Heart left ventricle (tissue), 16 donors: ENCODE results near the gene TNKS2. TPM values are rescaled to one million over a fixed set of nuclear protein-coding genes. Genes with fewer than 3 reads are reported as not detected.

Source experiments
- ATAC-seq, 4 donors: fragments of 200-7000 bp; cut with Tn5 transposase; one replicate each; pipeline ENCODE4 v1.9.1; 2020 to 2022; ENCODE audit warnings: moderate library complexity in 4 of 4, mild to moderate bottlenecking in 3 of 4, moderate number of reproducible peaks in 1 of 4
- DNase-seq, 5 donors: peaks; one replicate each; pipeline ENCODE4 v3.0.0-alpha.2; 2020
- H3K27ac ChIP-seq, 12 donors: fragments of 200-600 bp; sonication (generic) in 4 of 12; one replicate each; pipeline versions ENCODE4 v1.5.0 to v1.8.0; 2016 to 2022; ENCODE audit warnings: mild to moderate bottlenecking in 2 of 12
- H3K27me3 ChIP-seq, 9 donors: fragments of 200-600 bp; sonication (generic) in 2 of 9; one replicate each; pipeline versions ENCODE4 v1.5.1 to v1.8.0; 2016 to 2022; ENCODE audit warnings: mild to moderate bottlenecking in 3 of 9
- H3K36me3 ChIP-seq, 9 donors: fragments of 200-600 bp; sonication (generic) in 2 of 9; one replicate each; pipeline versions ENCODE4 v1.5.0 to v1.8.0; 2018 to 2022; ENCODE audit warnings: mild to moderate bottlenecking in 2 of 9
- H3K4me1 ChIP-seq, 12 donors: fragments of 200-600 bp; sonication (generic) in 4 of 12; one replicate each; pipeline versions ENCODE4 v1.5.0 to v1.8.0; 2016 to 2022; ENCODE audit warnings: mild to moderate bottlenecking in 3 of 12
- H3K4me3 ChIP-seq, 12 donors: fragments of 200-600 bp; sonication (generic) in 4 of 12; one replicate each; pipeline versions ENCODE4 v1.5.0 to v1.8.0; 2017 to 2022; ENCODE audit warnings: mild to moderate bottlenecking in 9 of 12, moderate library complexity in 4 of 12
- H3K9me3 ChIP-seq, 12 donors: fragments of 200-600 bp; sonication (generic) in 4 of 12; one replicate each; pipeline versions ENCODE4 v1.5.0 to v1.8.0; 2016 to 2022; ENCODE audit warnings: mild to moderate bottlenecking in 1 of 12
- CTCF ChIP-seq, 12 donors: fragments of 200-600 bp; sonication (generic) in 4 of 12; IDR thresholded peaks; one replicate each; pipeline versions ENCODE4 v1.5.0 to v1.8.0; 2018 to 2022; ENCODE audit warnings: antibody characterized with exemption in 12 of 12, mild to moderate bottlenecking in 5 of 12
- POLR2A ChIP-seq, 2 donors: fragments of 450-650 bp; IDR thresholded peaks; one replicate each; pipeline ENCODE4 v1.6.1; 2017; ENCODE audit warnings: antibody characterized with exemption in 2 of 2, mild to moderate bottlenecking in 2 of 2, moderate library complexity in 2 of 2
- WGBS, 4 donors: extraction: QIAGEN DNeasy Blood & Tissue Kit in 2 of 4; methylation state at CpG; one replicate each; pipeline versions ENCODE4 v1.1.5 to v1.1.7; 2013 to 2018; 5-methylcytosine and 5-hydroxymethylcytosine counted together
- intact Hi-C, 10 donors: fragments of 100-400 bp; cut with DNase I; formaldehyde crosslinking; loops; one replicate each; pipeline versions ENCODE4 v1.11.1 to v1.14.2; 2022
- polyA plus RNA-seq, 2 donors: library from polyadenylated mRNA; stranded (reverse); fragments of 200-250 nt; gene quantifications; one replicate each; pipeline ENCODE4 v1.2.3, GENCODE V29; 2013
- total RNA-seq, 9 donors: library from RNA; depleted of rRNA in 2 of 9; stranded (reverse); fragments of >200 nt in 2 of 9; fragmentation: NEBNext Ultra II Directional in 3 of 9; extraction: Animal tissue kit (Norgen Biotek cat#: 25700) in 3 of 9; gene quantifications; one replicate each; pipeline versions ENCODE4 v1.1.0 to v1.2.4, GENCODE V29; 2016 to 2023
- donor health status: ischemic (EF 13 %, LVEDD 7.1; RV severe dilation, severe dysfunction).
- donor health status: healthy with polysubstance abuse.
- donor health status: DM: no; HTN: yes; CAD: no.
- donor health status: DM: no; HTN: no; CAD: no.
- donor health status: ischemic (EF 25% LVEDD 6.9; RV normal size, moderate dysfunction).
- donor health status: ischemic (EF 25% LVEDD 5.7; RV mildly dilated, moderate dysfunction).
- donor health status: healthy.
- donor health status: DM: yes; HTN: yes; CAD: no.
- donor health status: ischemic (EF 35%, LVEDD 5.7; RV mildly dilated, moderate dysfunction).
- donor health status: nonischemic (EF 11% LVEDD 7.7; RV severe dilation, severe dysfunction).
- donor health status: DM: yes; HTN: yes; CAD: no.
- donor health status: PGD.
- donor health status: ischemic (EF 29% LVEDD 5.4; RV normal size, mild dysfunction).
- donor health status: nonischemic (EF 23%, LVEDD 6.1; RV moderate dilation, normal function).

The TNKS2 gene
- total and polyA plus RNA-seq, 11 donors: 4.0 to 24.7 (median 13.9) TPM

DNA sequence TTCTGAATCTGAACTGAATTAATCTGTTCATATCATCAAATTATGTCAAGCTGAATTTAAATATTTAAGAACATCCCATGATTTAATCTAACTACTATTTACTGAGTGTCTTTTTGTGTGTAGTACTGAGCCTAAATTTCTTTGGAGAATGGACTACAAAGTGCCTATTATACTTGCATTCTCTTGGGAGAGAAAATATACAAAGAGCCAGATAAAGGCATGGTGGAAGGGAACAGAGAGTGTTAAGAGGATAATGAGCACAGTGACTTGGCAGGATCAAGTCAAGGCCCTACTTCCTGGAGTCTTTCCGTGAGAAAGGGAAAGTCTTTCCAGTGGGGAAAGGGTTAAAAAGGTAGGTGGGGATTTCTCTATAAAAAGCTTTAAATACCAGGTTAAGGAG, 15.0 kb downstream of the TNKS2 start:
- H3K27me3 ChIP-seq: no peaks in the 10 kb centered on the region
- peaks cover 0 to 26% (median 2%) of the 10 kb centered on the region in 12 donors for H3K4me1 ChIP-seq
- intact Hi-C loops: loop anchor here in 1 of 10 donors (10.0 kb wide), 1 partner anchor 52 kb away; no protein-coding TSS in a partner anchor
- no peak for ATAC-seq
- H3K27ac ChIP-seq: no peak overlapping the region
- H3K36me3 ChIP-seq: peaks cover 0 to 69% (median 56%) of the 10 kb centered on the region in 9 donors
- no peaks in the 10 kb centered on the region for H3K9me3 ChIP-seq
- no peak for TF ChIP-seq CTCF (IDR thresholded peaks at IDR 0.05)
- no peak for TF ChIP-seq POLR2A (IDR thresholded peaks at IDR 0.05)
- WGBS, 4 donors: 37 to 64% (median 50%) methylated on average over 1 of the region's 1 CpG
- H3K4me3 ChIP-seq: no peak overlapping the region
- DNase-seq: no peak

GRCh38 chr10:91816981-91817380, 18.8 kb downstream of the TNKS2 start:
- H3K9me3 ChIP-seq: no peaks in the 10 kb centered on the region
- H3K4me3 ChIP-seq: no peak overlapping the region
- H3K27ac ChIP-seq: no peak overlapping the region
- no peaks in the 10 kb centered on the region for H3K27me3 ChIP-seq
- peaks cover 0 to 17% (median 0%) of the 10 kb centered on the region in 12 donors for H3K4me1 ChIP-seq
- peaks cover 0 to 97% (median 93%) of the 10 kb centered on the region in 9 donors for H3K36me3 ChIP-seq
- intact Hi-C loops: loop anchor here in 1 of 10 donors (10.0 kb wide), 1 partner anchor 48 kb away; no protein-coding TSS in a partner anchor
- WGBS, 4 donors: 40 to 59% (median 53%) methylated on average over 2 of the region's 2 CpGs
- DNase-seq (no peak), ATAC-seq (peak in 2 of 4 donors; percentile 41 to 45)
- TF ChIP-seq POLR2A (IDR thresholded peaks at IDR 0.05): no peak
- no peak for TF ChIP-seq CTCF (IDR thresholded peaks at IDR 0.05)

GRCh38 chr10:91820144-91820543, 21.9 kb downstream of the TNKS2 start:
- Histone ChIP-seq H3K4me3 (no peak overlapping the region), H3K4me1 (peaks cover 0 to 25% (median 0%) of the 10 kb centered on the region in 12 donors), H3K27ac (no peak overlapping the region), H3K27me3 (no peaks in the 10 kb centered on the region), H3K36me3 (peaks cover 0 to 100% (median 95%) of the 10 kb centered on the region in 9 donors), H3K9me3 (no peaks in the 10 kb centered on the region)
- TF ChIP-seq POLR2A (IDR thresholded peaks at IDR 0.05) (no peak), CTCF (IDR thresholded peaks at IDR 0.05) (no peak)
- DNase-seq (no peak), ATAC-seq (no peak)
- intact Hi-C loops: loop anchor here in 1 of 10 donors (5.0 kb wide), 1 partner anchor 37 kb away; no protein-coding TSS in a partner anchor
- WGBS, 4 donors: 71 to 90% (median 81%) methylated on average over 3 of the region's 3 CpGs

GRCh38 chr10:91824076-91824475, 25.9 kb downstream of the TNKS2 start:
- Histone ChIP-seq H3K9me3 (no peaks in the 10 kb centered on the region), H3K4me1 (peaks cover 0 to 8% (median 0%) of the 10 kb centered on the region in 12 donors), H3K27ac (no peak overlapping the region), H3K27me3 (no peaks in the 10 kb centered on the region), H3K36me3 (peaks cover 0 to 100% (median 95%) of the 10 kb centered on the region in 9 donors), H3K4me3 (no peak overlapping the region)
- ATAC-seq (peak in 3 of 4 donors; percentile 33 to 51 (median 48)), DNase-seq (no peak)
- intact Hi-C loops: loop anchor here in 1 of 10 donors (5.0 kb wide), 1 partner anchor 33 kb away; no protein-coding TSS in a partner anchor
- 60 to 92% (median 75%) methylated on average over 1 of the region's 1 CpG for WGBS, 4 donors
- TF ChIP-seq CTCF (IDR thresholded peaks at IDR 0.05): no peak
- no peak for TF ChIP-seq POLR2A (IDR thresholded peaks at IDR 0.05)
